ENCODE measurements around the gene NARS2. TPM values are rescaled to one million over a fixed set of nuclear protein-coding genes. Genes with fewer than 3 reads are reported as not detected.

The NARS2 gene
- total and polyA plus RNA-seq, 9 of the 15 experiments (the other 6 are each of a cell fraction or from before 2014, with no cell fraction given) = 26.8 to 48.0 (median 34.2) TPM

DNA sequence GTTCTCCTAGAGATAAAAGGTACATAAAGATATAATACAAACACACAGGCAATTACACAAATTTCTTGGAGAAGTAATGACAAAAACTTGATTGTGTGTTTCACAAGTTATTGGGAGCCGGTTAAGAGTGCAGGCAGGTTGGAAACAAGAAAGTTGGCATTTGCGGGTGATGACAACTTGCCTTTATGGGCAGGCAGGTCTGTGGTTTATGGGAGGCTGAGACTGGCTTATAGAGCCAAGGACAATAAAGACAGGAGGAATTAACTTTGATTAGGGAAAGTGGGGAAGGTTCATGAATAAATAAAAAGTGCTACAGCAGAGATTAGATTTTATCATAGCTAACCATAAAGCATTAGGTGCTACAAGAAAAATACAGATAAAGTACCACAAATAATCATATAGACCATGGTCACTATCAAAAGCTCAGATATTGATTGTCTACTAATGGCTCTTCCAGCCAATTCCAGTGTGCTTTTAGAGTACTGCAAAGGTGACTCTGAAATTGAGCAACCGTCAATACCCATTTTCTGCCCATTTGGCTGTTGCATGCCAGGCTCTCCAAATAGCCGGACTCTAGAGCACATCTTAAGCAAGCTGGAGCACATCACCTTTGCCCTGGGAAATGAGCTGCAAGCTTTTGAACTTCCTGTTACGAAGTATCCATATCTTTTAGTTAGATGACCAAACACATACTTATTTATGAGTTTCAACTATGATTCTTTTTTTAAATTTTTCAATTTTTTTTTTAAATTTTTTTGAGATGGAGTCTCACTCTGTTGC, 123.1 kb downstream of the NARS2 start:
- H2AFZ ChIP-seq (ENCODE audit: low read depth, low read length) = no peak overlapping the region
- ATAC-seq = no peak
- no peak for DNase-seq (ENCODE audit: extremely low read depth in 1 of 4, low spot score in 3 of 4)
- H3K4me2 ChIP-seq (ENCODE audit: insufficient read depth, low read length) = no peak overlapping the region
- intact Hi-C loops (cut with micrococcal nuclease) (no loop called here), in situ Hi-C loops (cut with MboI) (no loop called here)
- no peaks in the 10 kb centered on the region; the same call in 1 of the 2 replicates for H3K9me3 ChIP-seq (replicated peaks; ENCODE audit: control insufficient read depth, insufficient read depth, low read depth, low read length)
- CTCF ChIA-PET (ENCODE audit: low intra/inter-chr PET ratio) = no interaction called here
- 0 out of 5 replicates have a peak, but pooled peaks cover 0 to 3% of the 10 kb centered on the region in 2 experiments for H3K4me1 ChIP-seq (replicated peaks in 1 of 2; ENCODE audit: control insufficient read depth in 2 of 2, insufficient read depth in 2 of 2, low read length in 2 of 2)
- H3K79me2 ChIP-seq (ENCODE audit: control insufficient read depth, insufficient read depth, low read length) = no peaks in the 10 kb centered on the region
- WGBS (ENCODE audit: insufficient coverage, low coverage, missing lambda C conversion rate) = 92% methylated on average over 5 of the region's 5 CpGs
- POLR2A ChIA-PET = interaction anchor here (0.6 kb wide), 1 partner anchor 553 kb away, joined by 3 read pairs; no protein-coding TSS in a partner anchor
- BruUV-seq (replicated peaks) = no TSS peak
- no peaks in the 10 kb centered on the region for H4K20me1 ChIP-seq (replicated peaks; ENCODE audit: control insufficient read depth, insufficient read depth, low read length)
- H3K36me3 ChIP-seq (ENCODE audit: control insufficient read depth, insufficient read depth, low read length) = peaks cover 4% of the 10 kb centered on the region; the same call in 2 of the 3 replicates
- H3K9me1 ChIP-seq (ENCODE audit: control insufficient read depth, insufficient read depth, low read length) = no peaks in the 10 kb centered on the region
- no peaks in the 10 kb centered on the region for H3K27me3 ChIP-seq (ENCODE audit: control insufficient read depth in 2 of 2, insufficient read depth in 2 of 2, low read length in 2 of 2)
- no peak overlapping the region for H3K27ac ChIP-seq (ENCODE audit: extremely low read depth, low read depth, low read length)
- no peak overlapping the region for H3K9ac ChIP-seq (ENCODE audit: insufficient read depth in 1 of 2, low read depth in 2 of 2, low read length in 2 of 2)
- no peak for FAIRE-seq
- H3K4me3 ChIP-seq = no peak overlapping the region
- TF ChIP-seq SIRT6 (IDR thresholded peaks at IDR 0.05; ENCODE audit: low read depth, low read length) = no peak
- no peak for TF ChIP-seq ETS2 (tag; IDR thresholded peaks at IDR 0.05; ENCODE audit: borderline replicate concordance, poor library complexity, severe bottlenecking)
- TF ChIP-seq EGR1 (conservative IDR thresholded peaks at IDR 0.05) = no peak
- TF ChIP-seq ZNF407 (IDR thresholded peaks at IDR 0.05; ENCODE audit: low read depth) = no peak
- TF ChIP-seq HIVEP1 (CRISPR knock-in tag; IDR thresholded peaks at IDR 0.05) = no peak
- TF ChIP-seq POLR2G (IDR thresholded peaks at IDR 0.05; ENCODE audit: low read depth, low read length) = no peak
- no peak for TF ChIP-seq RNF219 (CRISPR knock-in tag; IDR thresholded peaks at IDR 0.05)
- TF ChIP-seq CAMTA2 (CRISPR knock-in tag; conservative IDR thresholded peaks at IDR 0.05) = no peak
- no peak for TF ChIP-seq MED1 (CRISPR knock-in tag; IDR thresholded peaks at IDR 0.05; ENCODE audit: borderline replicate concordance)

Data from K562 (cell line).